ENCODE measurements around the gene LRRC1.

The LRRC1 gene

DNA sequence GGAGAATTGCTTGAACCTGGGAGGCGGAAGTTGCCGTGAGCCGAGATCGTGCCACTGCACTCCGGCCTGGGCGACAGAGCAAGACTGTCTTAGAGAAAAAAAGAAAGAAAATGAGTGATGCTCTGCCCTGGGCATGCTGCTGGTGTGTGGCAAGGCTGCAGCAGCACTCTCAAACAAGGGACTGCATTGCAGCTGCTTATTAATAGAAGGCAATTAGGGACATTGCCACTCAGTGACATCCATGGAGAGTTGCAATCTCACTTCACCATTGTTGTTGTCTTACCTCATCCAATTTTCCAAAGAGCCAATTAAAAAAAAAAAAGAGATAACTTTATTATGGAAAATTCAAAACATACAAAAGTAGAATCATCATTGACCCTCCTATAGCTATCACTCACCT lies 131.1 kb downstream of the LRRC1 start:
- DNase-seq (ENCODE audit: low spot score) = no peak

GRCh38 chr6:53926505-53926904 lies 131.7 kb downstream of the LRRC1 start:
- DNase-seq (ENCODE audit: low spot score) = peak; percentile 45

- DNase-seq (ENCODE audit: low spot score) = no peak
Measured at GRCh38 chr6:53928641-53929040, 133.8 kb downstream of the LRRC1 start.

GRCh38 chr6:53929041-53929820 lies 134.4 kb downstream of the LRRC1 start:
- no peak for DNase-seq (ENCODE audit: low spot score)

DNA sequence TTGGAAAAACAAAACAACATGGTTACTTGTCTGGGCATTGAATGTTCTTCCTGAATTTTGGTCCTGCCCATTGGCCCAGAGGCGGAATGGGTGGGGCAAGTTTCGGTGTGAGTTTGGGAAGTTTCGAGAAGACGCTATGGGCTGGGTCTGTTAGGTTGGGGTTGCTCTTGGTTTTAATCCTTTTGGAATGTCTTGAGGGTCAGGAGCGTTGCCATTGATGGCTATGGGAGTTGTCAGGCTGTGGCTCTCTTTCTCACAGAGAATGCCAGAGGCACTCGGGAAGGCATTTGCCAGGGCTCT lies 135.0 kb downstream of the LRRC1 start:
- DNase-seq (ENCODE audit: low spot score) = no peak

GRCh38 chr6:53930330-53930729 lies 135.5 kb downstream of the LRRC1 start:
- no peak for DNase-seq (ENCODE audit: low spot score)

DNA sequence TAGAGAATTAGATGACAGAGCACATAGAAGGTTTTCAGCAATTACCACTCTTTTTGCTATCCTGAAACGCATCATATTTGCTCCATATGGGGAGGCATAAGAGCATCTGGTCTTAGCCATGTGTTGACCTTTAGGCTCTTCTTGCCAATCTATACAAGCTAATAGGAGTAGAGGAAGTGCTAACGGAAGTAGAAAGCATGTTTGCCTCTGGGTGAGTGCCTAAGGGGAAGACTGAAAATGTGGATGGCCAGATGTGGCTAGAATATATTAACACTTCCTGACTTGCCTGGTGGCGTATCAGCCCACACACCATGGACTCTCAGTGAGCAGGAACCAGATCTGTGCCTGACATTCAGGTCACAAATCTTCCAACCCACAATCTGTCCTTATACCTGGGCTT lies 136.3 kb downstream of the LRRC1 start:
- no peak for DNase-seq (ENCODE audit: low spot score)

DNA sequence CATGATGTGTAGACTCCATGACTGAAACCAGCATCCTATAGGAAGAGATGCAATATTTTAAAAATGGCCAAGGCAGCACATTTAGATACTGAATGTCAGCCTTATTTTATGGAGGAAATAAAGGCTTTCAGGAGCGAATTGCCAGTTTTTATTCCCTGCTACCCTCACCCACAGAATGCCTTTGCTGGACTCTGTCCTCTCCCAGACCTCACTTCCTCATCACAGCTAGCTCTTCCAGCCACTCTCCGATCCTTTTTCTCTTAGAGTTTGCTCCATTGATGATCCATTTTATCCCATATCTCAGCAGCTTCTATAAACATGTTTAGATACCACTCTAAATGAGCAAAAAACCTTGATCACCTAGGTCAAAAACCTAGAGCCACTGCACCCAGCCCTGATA lies 137.7 kb downstream of the LRRC1 start:
- DNase-seq (ENCODE audit: low spot score) = no peak

GRCh38 chr6:53934023-53934422 lies 139.2 kb downstream of the LRRC1 start:
- DNase-seq (ENCODE audit: low spot score) = no peak

GRCh38 chr6:53937461-53937860 lies 142.7 kb downstream of the LRRC1 start:
- no peak for DNase-seq (ENCODE audit: low spot score)

DNA sequence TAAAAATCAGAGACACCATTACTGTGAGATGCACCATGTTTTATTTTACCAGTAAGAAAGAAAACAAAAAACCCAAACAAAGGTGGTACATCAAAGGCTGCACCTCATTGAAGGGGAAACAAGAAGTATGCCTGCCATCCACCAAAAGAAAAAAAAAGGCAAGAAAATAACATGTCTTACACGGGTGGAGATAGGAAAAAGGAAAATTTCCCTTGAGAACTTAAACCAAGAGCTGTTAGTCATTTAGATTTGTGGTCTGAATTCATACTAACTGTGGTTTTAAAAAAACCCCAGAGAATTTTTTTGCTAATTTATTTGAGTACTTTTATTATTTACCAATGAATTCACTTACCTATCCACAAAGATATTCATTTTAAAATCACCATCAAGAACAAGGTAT lies 144.0 kb downstream of the LRRC1 start:
- DNase-seq (ENCODE audit: low spot score) = no peak

GRCh38 chr6:53939830-53940229 lies 145.0 kb downstream of the LRRC1 start:
- DNase-seq (ENCODE audit: low spot score) = no peak

DNA sequence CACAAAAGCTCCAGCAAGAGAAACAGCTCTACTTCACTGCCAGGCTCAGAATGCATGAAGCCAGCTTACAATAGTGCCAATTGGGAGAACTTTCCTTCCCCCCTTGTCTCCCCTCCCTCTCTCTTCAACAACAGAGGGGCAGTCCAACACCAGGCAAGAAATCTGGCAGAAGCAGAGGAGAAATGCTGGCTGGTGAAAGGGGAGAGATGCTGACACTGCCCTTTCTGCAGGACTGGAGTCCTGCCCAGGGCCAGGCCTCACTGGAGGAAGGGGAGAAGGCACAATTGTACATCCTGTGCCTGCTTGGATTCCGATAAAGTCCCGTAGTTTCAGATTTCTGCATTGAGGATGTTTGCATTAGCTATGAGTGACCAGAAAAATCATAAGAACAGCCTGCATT lies 148.6 kb downstream of the LRRC1 start:
- no peak for DNase-seq (ENCODE audit: low spot score)

GRCh38 chr6:53944091-53944490 lies 149.3 kb downstream of the LRRC1 start:
- no peak for DNase-seq (ENCODE audit: low spot score)

GRCh38 chr6:53944543-53944942 lies 149.7 kb downstream of the LRRC1 start:
- DNase-seq (ENCODE audit: low spot score) = no peak

- no peak for DNase-seq (ENCODE audit: low spot score)
Measured at GRCh38 chr6:53945765-53946407, 151.1 kb downstream of the LRRC1 start.

GRCh38 chr6:53947780-53948179 lies 153.0 kb downstream of the LRRC1 start:
- no peak for DNase-seq (ENCODE audit: low spot score)

DNA sequence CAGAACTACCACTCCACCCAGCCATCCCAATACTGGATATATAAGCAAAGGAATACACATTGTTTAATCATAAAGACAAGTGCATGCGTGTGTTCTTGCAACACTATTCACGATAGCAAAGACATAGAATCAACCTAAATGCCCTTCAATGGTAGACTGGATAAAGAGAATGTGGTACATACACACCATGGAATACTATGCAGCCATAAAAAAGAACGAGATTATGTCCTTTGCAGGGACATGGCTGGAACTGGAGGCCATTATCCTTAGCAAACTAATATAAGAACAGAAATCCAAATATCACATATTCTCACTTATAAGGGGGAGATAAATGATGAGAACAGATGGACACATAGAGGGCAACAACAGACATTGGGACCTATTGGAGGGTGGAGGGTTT lies 156.6 kb downstream of the LRRC1 start:
- no peak for DNase-seq (ENCODE audit: low spot score)

DNA sequence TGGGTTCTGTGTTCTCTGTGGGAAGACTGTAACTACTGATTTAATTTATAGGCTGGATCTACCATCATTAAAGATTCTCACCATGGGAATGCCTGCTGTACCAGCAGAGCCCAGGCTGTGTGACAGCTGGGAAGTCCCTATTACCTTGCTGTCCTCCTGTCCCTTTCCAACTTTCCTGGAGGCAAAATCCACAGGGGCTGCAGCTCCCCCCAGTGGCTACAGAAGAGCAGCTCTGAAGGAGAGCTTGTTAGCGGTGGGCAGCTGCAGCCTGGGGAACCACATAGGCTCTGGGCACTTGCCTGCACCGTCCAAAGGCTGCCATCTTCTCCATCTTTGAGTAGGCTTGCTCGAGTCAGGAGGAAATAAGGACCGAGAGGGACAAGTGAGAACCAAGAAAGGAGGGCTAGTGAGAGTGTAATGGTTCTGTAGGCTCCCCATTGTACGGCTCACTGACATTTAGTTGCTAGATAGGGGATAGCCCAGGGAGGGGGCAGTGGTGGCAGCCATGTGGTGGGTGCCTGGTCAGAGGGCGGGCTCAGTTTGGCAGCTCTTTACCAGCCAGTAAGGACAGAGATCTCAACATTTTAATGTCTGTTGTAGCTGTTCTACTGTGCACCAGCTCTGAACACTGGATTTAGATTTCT lies 161.4 kb downstream of the LRRC1 start:
- peak; percentile 72 for DNase-seq (ENCODE audit: low spot score)

GRCh38 chr6:53956804-53957203 lies 162.0 kb downstream of the LRRC1 start:
- DNase-seq (ENCODE audit: low spot score) = no peak

DNA sequence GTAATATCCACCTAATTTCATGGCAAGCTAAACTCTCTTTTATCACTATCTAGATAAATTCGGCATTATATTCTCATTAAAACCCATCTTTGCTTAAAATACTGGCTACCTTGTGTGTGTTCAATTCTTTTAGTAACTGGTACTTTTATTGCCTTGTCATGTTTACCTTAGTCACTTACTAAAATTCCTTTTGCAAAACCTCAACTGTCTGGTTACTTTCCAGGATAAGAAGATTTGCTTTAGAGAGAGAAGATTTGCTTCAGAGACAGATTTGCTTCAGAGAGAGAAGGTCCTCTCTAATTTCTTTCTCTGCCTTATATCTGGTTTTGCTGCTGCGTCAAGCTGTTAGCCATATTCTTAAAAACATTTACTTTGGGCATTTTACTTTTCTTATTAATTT lies 164.9 kb downstream of the LRRC1 start:
- peak; percentile 15 for DNase-seq (ENCODE audit: low spot score)

- DNase-seq (ENCODE audit: low spot score) = peak; percentile 56
Measured at GRCh38 chr6:53960311-53960710, 165.5 kb downstream of the LRRC1 start.

- DNase-seq (ENCODE audit: low spot score) = peak; percentile 79
Measured at GRCh38 chr6:53961679-53962370, 167.0 kb downstream of the LRRC1 start.

All from GM03348 (cell line).